Hindlimb muscle (tissue), 1 donor: ENCODE data around the gene ZNF560. TPM values are rescaled to one million over a fixed set of nuclear protein-coding genes. Genes with fewer than 3 reads are reported as not detected.
A peak's percentile ranks its signal among the peaks of the same experiment; 100 is the strongest.

ENCODE experiments used
- DNase-seq: peaks from one replicate; pipeline ENCODE4 v3.0.0-alpha.2; 2013
- polyA plus RNA-seq: library from polyadenylated mRNA; unstranded; fragments of 120-200 nt; gene quantifications from one replicate; pipeline ENCODE4 v1.2.1, GENCODE V29; 2013; ENCODE audit not compliant: insufficient read length

Gene ZNF560
- polyA plus RNA-seq, 1 donor: 0.53 TPM

DNA sequence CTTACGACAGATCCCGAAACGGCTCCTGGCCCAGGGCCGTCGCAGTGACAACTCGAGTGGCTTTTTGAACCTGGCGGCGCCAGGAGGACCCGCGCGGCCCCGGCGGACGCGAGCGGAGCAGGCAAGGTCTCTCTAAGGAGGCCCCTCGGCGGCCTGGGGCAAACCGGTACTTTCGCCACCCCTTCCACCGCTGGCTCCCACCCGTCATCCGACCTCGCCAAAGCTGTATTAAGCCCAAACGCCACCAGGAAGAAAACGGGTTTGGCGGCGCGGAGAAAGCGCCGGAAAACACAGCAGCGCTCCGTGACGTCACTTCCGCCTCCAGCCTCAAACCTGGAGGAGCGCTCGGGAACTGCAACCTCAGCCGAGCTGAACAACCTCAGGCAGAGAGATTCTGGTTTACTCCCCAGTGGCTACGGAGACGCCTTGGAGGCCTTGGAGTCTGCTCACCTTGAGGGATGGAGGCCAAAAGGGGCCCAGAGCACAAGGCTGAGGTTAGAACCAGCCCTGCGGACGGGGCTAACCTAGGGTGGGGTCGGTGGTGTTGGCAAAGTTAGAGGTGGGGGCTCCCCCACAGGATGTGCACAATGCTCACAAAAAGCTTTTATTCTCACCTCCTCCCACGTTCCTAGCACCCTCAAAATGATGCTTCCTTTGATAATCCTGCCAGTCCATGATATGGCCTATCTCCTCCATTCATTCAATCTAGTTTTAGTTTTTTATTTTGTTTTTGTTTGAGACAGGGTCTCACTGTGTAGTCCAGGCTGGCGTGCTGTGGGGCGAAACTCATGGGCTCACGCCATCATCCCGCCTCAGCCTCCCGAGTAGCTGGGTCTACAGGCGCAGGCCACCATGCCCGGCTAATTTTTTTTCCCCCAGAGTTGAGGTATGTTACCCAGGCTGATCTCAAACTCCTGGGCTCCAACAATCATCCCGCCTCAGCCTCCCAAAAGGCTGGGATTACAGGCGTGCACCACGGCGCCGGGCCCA is 62.8 kb downstream of the ZNF560 start, which contains the start of gene ZNF266:
Gene ZNF266 (minus strand): TSS at position 295 of the 990 bp plus-strand sequence. CDS start 15,484 bp downstream, outside the sequence.
- peak; percentile 94 for DNase-seq

DNA sequence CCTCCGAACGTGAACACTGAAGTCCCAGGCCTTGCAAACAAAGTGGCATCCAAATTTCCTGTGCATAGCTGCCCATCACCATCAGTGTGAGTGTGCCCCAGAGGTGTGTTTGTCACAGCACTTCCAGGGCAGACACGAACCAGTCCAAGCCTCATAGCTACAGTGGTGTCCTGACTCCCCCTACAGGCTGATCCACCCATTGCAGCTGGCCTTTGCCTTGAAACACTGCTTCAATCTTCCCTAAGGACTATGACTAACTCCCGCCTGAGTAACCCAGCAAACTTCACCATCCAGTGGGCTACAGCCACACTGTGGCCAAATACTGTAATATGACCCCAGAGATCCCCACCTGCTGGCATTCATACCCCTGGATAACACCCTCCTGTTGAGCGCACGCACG is 66.9 kb downstream of the ZNF560 start:
- DNase-seq: no peak

DNA sequence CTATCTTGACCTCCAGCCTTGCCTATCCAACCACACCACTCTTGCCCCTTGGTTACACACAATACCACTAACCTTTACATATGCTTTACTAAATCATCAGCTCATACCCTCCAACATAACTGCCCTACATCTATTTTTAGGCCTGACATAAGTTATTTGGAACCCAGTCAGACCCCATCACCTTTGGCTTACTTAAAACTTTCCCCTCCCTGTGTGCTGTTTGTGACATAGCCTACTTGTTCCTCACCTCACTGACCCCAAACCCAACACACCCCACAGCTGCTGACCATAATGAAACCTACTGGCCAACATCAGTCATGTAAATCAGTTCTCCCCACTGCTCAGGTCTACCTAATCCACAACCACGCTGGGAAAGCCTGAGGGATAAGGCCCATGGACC is 68.0 kb downstream of the ZNF560 start:
- no peak for DNase-seq

DNA sequence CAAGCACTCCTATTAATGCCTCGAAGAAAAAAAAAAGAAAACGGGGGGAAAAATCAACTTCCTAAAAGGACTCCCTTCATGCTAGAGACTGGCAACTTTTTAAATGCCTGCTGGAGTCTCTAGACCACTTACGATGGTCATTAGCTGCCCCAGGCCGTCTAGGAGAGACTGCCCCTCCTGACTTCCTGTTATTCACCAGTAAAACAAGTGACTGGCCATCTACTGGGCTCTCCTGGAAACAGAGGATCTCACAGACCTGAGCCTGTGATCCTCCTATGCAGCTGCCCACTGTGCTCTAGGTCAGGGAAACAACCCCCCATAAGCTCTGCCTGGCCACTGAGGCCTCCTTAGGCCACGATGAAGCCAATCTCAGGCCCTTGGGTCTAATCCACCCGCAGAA is 70.5 kb downstream of the ZNF560 start:
- no peak for DNase-seq

Other genes with a start within 250 kb of the ZNF560 start
- gene OR7E24, start 247.7 kb downstream of the ZNF560 start, polyA plus RNA-seq: not detected
- 3.7 TPM for gene ZNF699, start 188.8 kb downstream of the ZNF560 start, polyA plus RNA-seq
- 26.8 TPM for gene ZNF559, start 174.4 kb downstream of the ZNF560 start, polyA plus RNA-seq
- 6.0 TPM for gene ZNF177, start 135.6 kb downstream of the ZNF560 start, polyA plus RNA-seq
- 22.5 TPM for gene ZNF266, start 63.0 kb downstream of the ZNF560 start, polyA plus RNA-seq
- 10.5 TPM for gene ZNF426, start 40.0 kb upstream of the ZNF560 start, polyA plus RNA-seq
- gene ZNF121, start 85.9 kb upstream of the ZNF560 start, polyA plus RNA-seq: 9.5 TPM
- 34.1 TPM for gene ZNF561, start 122.6 kb upstream of the ZNF560 start, polyA plus RNA-seq
- gene ZNF562, start 176.5 kb upstream of the ZNF560 start, polyA plus RNA-seq: 19.1 TPM